Kidney epithelial cell (primary cell): ENCODE measurements around the gene CORO2A. TPM values are rescaled to one million over a fixed set of nuclear protein-coding genes. Genes with fewer than 3 reads are reported as not detected.
"Not testable (repeated sequence)": the region's sequence is repeated elsewhere in the genome, so short reads cannot be mapped to it uniquely, and the experiment has no call there.

Experiments used
- DNase-seq: peaks from one replicate; pipeline ENCODE4 v3.0.0-alpha.2; 2010; ENCODE audit warnings: low read depth
- H3K27me3 ChIP-seq: 2 replicates; pipeline ENCODE4 v1.6.0; 2011; ENCODE audit warnings: low read length; ENCODE audit not compliant: control insufficient read depth, insufficient read depth
- H3K36me3 ChIP-seq: 2 replicates; pipeline ENCODE4 v1.5.1; 2011; ENCODE audit warnings: low read length; ENCODE audit not compliant: control insufficient read depth, insufficient read depth
- H3K4me3 ChIP-seq: 2 replicates; pipeline ENCODE4 v1.5.1; 2011; ENCODE audit warnings: low read depth, mild to moderate bottlenecking, control low read depth, low read length
- CTCF ChIP-seq: IDR thresholded peaks from 2 replicates; pipeline ENCODE4 v1.5.1; 2011; ENCODE audit warnings: mild to moderate bottlenecking, moderate library complexity, low read length, control low read depth, inconsistent platforms; ENCODE audit not compliant: insufficient read depth, poor library complexity, severe bottlenecking
- total RNA-seq: library from RNA; depleted of rRNA; stranded (reverse); fragments of >200 nt; gene quantifications from 2 replicates; pipeline ENCODE4 v1.2.3, GENCODE V29; 2015

Gene CORO2A
- total RNA-seq, 1 donor from 2014 or later, result 7.8 TPM

DNA sequence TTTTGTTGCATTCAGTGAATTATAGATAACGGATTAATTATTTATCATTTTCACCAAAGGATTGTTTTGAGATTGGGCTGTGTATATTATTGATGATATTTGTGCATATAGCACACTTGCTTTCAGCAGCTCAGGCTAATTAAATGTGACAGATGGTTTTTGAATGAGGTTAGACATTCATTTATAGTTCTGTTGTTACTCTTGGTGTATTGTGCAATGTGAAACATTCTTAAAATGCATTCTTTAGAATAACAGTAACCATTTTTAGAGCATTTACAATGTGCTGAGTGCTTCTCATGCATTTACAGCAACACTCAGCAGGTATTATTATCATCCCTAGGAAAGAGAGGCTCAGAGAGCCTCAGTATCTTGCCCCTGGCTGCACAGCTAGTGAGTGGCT, 112.1 kb downstream of the CORO2A start:
- H3K4me3 ChIP-seq, result no peak overlapping the region
- H3K36me3 ChIP-seq, result no peaks in the 10 kb centered on the region
- H3K27me3 ChIP-seq, result no peaks in the 10 kb centered on the region
- no peak for DNase-seq
- TF ChIP-seq CTCF, result no peak

DNA sequence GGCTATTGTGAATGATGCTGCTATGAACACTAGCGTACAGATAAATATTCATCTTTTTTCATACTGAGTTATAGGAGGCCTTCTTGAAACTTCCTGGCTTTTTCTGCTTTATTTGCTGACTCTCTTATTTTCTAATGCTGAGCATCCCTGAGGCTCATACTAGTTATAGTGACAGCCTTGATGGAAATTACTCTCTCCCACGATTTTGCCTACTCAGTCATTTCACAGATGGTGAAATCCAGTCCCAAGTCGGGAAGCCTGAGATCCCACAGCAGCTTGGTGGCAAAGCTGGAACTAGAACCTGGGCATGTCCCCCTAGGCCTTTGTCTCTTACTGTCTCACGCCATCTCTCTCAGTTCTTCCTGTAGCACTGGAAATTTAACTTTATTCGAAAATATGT, 113.5 kb downstream of the CORO2A start:
- Histone ChIP-seq H3K4me3 (no peak overlapping the region), H3K27me3 (no peaks in the 10 kb centered on the region), H3K36me3 (no peaks in the 10 kb centered on the region)
- no peak for TF ChIP-seq CTCF
- DNase-seq, result no peak

DNA sequence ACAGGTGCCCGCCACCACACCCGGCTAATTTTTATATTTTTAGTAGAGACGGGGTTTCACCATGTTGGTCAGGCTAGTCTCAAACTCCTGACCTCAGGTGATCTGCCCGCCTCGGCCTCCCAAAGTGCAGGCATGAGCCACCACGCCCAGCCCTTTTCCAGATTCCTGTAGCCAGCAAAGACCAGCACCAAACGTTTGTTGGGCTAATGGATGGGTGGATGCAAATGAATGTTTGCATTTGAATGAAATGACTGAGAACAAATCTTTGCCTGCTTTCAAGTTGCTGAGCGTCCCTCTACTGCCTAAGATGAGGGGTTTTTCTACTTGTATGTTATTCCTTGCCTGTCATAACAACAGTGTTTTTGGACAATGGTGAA, 115.9 kb downstream of the CORO2A start:
- not testable (repeated sequence) for DNase-seq, H3K4me3 ChIP-seq, H3K27me3 ChIP-seq, H3K36me3 ChIP-seq

DNA sequence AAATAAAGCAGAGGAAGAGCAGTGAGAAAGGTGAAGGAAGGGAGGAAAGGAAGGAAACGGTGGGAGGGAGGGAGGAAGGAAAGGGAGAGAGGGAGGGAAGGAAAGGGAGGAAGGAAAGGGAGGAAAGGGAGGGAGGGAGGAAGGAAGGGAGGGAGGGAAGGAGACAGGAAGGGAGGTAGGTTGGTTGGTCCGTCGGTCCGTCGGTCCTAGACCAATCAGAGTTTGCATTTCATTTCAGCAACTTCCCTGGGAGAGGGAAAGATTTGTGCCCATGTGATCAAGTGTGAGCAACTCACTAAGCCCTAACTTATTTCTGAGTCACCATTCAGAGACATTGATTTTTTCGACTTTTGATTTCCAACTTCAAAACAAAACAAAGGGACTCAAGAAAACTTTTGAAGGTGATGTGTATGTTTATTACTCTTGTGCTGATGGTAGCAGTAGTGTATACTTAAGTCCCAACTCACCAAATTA, 117.1 kb downstream of the CORO2A start:
- no peak for DNase-seq
- H3K4me3 ChIP-seq, result no peak overlapping the region
- TF ChIP-seq CTCF, result no peak
- H3K36me3 ChIP-seq, result no peaks in the 10 kb centered on the region
- H3K27me3 ChIP-seq, result no peaks in the 10 kb centered on the region

DNA sequence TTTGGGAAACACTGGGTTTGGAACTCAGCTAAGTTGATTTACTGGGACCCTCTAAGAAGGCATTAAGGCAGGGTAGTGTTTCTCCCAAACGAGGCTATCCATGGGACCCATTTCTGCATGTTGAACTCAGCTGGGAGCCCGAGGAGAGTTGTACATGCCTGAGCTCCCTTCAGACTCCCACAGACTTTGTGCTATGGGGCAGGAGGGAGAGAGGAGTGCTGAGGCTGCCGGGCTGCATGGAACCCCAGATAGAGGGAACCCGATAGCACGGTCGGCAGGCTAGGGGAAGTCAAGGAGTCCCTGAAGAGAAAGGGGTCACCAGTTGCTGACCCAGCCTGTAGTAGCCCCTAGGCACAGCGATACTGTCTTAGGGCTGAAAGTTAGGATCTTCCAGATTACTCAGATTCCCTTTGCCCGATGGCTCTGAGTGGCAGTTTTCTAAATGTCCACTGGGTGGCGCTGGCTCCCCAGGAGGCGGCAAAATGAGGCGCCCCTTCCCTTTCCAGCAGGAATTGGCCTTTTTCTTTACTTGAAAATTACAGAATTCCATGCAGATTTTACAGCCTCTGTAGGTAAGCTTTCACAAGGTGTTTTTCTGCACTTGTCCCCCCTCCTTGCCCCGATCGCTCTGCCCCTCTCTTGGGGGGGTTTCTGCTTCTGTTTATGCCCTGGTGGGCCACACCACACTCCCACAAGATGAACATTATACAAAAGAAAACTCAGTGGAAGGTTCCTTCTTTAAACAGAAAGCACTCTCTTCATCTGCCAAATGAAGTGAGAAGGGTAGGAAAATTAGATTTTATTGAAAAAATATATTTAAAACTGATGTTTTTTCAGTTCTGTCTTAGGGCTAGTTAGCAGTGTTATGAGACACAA, 118.1 kb downstream of the CORO2A start:
- Histone ChIP-seq H3K36me3 (no peaks in the 10 kb centered on the region), H3K27me3 (no peaks in the 10 kb centered on the region), H3K4me3 (no peak overlapping the region)
- TF ChIP-seq CTCF, result peak; percentile 89
- no peak for DNase-seq

DNA sequence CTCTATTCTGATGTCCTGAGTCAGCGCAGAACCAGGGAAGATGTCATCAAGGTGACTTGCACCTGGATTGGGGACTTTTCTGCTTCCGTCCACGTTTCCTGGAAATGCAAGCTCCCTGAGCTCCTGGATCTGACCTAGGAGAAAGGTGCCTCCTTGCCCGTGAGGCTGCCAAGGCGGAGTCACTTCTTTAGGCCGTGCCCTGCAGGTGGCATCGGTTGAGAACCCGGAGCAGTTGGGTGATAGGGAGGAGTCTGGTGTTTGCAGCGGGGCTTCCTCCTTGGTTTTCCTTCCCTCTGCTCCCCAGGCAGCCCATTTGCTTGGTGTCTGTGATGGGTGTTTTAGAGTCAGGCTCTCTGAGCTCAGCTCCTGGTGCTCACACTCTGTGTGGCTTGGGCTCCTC, 120.7 kb downstream of the CORO2A start:
- no peak for TF ChIP-seq CTCF
- no peaks in the 10 kb centered on the region for H3K27me3 ChIP-seq
- H3K36me3 ChIP-seq, result no peaks in the 10 kb centered on the region
- no peak overlapping the region for H3K4me3 ChIP-seq
- DNase-seq, result no peak

Other genes with a start within 250 kb of the CORO2A start
- 21.8 and 24.1 TPM in 2 replicates for gene ANP32B, start 209.3 kb downstream of the CORO2A start, total RNA-seq
- 56.8 and 73.6 TPM in 2 replicates for gene NANS, start 135.9 kb downstream of the CORO2A start, total RNA-seq
- gene TRIM14, start 73.4 kb downstream of the CORO2A start, total RNA-seq, result 8.7 and 9.4 TPM in 2 replicates
- 21.4 and 23.6 TPM in 2 replicates for gene TBC1D2, start 63.0 kb upstream of the CORO2A start, total RNA-seq